NCI-H226 (cell line): Measurements from ENCODE around the gene SYT6.

Experiments used
- DNase-seq: peaks from one replicate; pipeline ENCODE4 v3.0.0-alpha.2; 2015

The SYT6 gene, protein sequence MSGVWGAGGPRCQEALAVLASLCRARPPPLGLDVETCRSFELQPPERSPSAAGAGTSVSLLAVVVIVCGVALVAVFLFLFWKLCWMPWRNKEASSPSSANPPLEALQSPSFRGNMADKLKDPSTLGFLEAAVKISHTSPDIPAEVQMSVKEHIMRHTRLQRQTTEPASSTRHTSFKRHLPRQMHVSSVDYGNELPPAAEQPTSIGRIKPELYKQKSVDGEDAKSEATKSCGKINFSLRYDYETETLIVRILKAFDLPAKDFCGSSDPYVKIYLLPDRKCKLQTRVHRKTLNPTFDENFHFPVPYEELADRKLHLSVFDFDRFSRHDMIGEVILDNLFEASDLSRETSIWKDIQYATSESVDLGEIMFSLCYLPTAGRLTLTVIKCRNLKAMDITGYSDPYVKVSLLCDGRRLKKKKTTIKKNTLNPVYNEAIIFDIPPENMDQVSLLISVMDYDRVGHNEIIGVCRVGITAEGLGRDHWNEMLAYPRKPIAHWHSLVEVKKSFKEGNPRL

GRCh38 chr1:114153261-114154145 is at the start of gene SYT6:
Gene SYT6, minus strand, starts transcription at chr1:114153869. Its CDS starts 97 bp downstream, at chr1:114153772.
- no peak for DNase-seq

DNA sequence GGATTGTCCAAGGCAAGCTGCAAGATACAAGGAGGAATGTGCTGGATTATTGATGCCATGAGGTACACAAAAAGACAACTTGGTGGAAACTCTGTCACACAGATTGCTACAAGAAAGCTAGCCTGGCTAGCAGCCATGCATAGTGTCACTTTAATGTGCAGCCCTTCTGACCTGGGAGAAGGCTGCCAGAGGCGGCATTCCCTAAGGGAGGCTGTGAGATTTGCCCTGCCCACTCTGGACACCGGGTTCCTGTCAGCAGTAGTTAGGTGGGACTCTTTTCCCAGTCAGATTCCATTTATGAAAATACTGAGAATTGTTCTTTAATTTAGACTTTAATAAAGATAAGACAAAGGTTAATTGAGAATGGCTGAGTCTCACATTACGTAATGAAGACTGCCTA is 47.8 kb upstream of the SYT6 start:
- DNase-seq: no peak

DNA sequence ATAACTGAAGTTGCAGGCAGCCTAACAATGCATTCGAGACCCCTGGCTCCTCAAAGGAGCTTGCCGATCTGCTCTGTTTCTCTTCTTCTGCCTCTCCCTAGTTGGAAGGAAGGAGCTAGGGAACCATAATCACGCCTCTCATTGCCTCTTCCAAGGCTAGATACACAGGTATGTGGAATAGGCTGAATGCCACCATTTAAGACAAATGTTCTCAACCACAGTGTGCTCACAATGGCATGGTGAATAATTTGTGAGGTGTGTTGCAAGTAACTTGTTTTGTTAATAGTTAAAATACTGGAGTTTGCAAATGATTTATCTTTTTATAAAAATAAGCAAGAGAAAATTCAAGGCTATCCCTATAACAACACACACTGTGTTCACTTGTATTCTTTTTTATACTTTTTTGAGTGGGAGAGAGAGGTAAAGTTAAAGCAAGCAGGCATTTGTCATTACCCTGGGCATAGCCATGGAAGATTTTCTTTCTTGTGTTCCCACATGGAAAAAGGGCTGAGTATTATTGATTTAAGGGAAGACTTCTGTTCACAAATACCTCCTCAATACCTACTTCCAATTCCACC is 45.4 kb upstream of the SYT6 start:
- DNase-seq: no peak

GRCh38 chr1:114196992-114197907 is 43.6 kb upstream of the SYT6 start:
- no peak for DNase-seq

GRCh38 chr1:114195819-114196218 is 42.1 kb upstream of the SYT6 start:
- no peak for DNase-seq

DNA sequence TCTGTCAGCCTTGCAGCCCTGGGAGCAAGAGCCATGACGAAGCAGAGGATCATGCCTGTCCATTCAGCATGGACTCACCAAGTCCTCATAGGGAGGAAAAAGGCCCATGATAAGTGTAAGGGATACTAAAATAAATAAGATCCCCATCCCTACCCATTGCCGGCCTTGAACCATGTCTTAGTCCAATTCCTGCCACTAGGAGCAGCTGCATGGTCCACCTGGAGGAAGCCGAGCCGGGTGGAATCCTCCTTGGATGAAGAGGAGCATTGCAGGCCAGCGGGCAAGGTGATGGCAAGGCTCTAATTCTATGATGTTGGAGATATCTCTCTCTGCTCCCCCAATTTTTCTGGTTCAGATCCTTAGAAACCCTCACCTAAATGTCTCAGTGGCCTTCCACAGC is 38.7 kb upstream of the SYT6 start:
- no peak for DNase-seq

- DNase-seq: no peak
Observed at GRCh38 chr1:114189398-114189797, 35.7 kb upstream of the SYT6 start.

DNA sequence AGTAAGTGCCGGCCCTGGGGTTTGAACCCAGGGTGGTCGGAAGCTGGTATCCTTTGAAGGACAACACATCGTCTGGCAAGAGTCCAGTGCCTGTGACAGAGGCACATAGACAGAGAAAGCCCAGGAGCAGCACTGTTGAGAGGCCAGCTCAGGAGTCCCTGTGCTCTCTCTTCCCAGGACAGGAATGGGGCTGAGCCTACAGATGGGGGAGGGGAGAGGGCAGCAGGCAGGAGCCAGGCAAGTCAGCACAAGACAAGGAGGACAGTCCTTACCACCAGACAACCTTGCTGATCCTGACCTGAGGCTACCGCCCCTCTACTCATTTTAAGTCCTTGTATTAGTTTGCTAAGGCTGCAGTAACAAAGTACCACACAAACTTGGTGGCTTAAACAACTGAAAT is 27.7 kb upstream of the SYT6 start:
- DNase-seq: no peak

DNA sequence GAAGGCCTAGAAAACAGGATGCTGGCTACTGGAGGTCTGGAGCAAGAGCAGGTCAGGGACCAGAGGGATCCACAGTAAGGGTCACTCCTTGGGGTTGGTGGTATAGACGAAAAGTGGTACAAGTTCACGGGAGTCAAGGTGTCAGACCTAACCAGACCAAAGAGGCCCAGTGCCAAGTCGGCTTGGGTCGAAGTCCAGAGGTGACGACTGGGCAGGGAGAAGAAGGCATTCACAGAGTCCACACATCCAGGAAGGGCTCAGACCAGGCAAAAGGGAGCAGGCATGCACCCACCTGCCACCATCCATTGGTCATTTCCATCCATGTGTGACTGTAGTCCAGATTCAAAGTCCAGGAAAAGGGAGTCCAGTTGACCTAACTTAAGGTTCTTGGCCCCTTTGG is 27.1 kb upstream of the SYT6 start:
- no peak for DNase-seq

DNA sequence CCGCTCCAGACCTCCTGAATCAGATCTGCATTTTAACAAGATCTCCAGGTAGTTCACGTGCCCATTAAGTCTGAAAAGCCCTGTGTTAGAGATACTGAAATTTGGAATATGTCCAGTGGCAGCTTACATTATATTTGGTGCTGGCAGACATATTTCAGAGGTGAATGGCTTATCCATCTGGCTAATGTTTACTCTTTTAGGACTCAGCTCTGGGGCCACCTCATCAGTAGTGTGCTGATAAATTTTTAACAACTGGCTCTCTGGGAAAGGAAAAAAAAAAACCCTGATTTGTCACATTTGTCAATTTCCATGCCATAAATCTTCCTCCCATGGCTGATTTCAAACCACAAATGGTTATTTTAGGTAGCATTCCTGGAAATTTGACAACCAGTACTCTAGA is 25.3 kb upstream of the SYT6 start:
- no peak for DNase-seq

DNA sequence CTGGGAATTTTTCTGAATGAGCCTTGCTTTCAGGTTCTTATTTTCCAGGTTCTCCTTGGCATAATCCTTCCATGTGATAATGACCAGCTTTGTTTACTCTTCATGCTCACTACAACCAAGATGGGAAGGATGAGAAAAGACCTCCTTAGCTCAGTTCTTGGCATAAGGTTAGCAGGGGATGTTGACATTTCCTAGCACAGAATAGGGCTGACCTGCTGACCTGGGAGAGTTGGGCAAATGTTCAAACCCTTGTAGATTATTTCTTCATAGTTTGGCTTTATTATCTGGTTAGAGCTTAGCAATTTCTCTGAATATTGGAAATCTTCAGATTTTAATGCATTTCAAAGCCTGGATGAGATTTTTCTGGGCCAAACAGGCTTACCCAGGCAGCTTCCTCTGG is 23.6 kb upstream of the SYT6 start:
- DNase-seq: no peak

DNA sequence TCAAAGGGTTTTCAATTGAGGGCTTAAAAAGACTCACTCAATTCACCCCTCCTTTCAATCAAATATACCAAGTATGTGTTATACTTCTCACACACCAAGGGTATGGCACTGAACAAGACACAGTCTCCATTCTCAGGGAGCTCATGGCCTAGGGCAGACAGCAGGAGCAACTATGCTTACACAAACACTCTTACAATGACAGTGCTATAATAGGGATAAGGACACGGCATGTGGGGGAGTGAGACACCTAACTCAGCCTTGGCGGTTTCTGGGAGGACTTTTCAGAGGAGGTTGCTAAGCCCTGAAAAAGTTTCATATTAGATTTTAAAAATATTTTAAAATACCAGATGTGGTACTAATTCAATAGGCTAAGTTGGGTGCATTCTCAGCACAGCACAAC is 22.7 kb upstream of the SYT6 start:
- no peak for DNase-seq

DNA sequence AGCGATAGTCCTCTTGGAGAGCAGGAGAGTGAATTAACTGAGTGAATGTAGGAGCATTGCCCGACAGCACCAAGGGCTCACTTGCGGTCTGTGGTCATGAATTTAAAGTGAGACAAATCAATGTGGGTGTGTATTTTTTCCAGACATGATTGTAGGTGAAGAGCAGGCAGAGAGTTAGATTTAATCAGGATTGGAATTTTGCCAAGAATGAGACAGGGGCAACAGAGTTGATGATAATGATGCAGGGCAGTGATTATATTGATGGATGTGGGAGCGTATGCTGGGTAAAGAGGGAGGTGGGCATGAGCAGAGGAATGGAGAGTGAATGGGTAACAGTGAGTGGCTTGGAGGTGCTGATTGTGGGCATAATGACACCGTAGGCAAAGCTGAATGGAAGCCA is 20.0 kb upstream of the SYT6 start:
- no peak for DNase-seq

DNA sequence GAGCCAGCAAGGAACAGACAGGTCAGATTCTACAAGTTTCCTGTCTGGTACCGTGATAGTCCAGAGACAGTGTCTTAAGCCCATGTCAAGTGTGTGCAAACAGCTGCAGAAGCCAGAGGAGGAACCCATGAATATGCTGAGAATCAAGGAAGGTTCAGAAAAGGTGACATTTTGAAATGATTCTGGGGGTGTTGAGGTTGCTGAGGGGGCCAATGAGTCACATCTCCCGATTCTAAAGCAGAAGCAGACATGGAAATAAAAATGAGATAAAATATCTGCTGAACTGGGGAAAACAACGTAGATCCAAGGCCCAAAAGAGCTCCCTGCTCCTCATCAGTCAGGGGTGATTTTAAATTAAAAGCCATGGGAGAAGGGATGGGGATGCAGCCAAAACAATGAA is 15.8 kb upstream of the SYT6 start:
- no peak for DNase-seq

DNA sequence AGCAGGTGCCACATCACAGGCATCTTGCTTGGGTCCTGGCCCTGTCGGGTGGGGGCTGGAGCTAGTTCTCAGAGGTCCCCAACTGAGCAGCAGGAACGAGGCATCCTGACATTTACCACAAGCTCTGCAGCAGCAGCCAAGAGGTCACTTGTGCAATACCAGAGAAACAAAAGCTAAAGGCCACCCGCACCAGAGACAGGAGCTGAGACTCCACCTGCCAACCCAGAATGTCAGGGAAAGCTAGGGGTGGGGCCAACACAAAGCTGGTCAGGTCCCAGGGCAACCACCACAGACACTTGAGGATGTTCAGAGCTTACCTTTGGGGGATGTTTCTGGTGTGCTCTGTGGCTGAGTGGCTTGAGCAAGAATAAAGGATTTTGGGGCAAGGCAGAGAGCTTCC is 13.6 kb upstream of the SYT6 start:
- no peak for DNase-seq

- no peak for DNase-seq
Observed at GRCh38 chr1:114164840-114165543, 11.3 kb upstream of the SYT6 start.

- DNase-seq: no peak
Observed at GRCh38 chr1:114159941-114160340, 6.3 kb upstream of the SYT6 start.

DNA sequence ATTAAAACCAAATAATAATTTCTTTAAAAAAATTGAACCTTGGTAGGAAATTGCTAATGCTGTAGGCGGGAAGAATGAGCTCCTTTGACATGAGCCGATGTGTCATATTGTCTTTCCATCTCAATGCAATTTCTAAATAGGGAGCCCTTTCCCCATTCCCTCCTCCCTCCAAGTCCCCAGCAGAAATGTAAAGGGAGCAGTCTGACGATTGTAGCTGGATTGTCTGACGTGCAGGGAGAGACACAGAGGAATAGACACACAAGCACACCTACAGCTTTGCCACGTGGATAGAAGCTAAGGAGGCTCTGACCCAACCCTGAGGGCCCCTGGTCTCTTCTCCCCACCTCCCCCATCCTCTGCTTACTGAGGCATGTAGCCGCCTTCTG is 3.6 kb upstream of the SYT6 start:
- DNase-seq: no peak

DNA sequence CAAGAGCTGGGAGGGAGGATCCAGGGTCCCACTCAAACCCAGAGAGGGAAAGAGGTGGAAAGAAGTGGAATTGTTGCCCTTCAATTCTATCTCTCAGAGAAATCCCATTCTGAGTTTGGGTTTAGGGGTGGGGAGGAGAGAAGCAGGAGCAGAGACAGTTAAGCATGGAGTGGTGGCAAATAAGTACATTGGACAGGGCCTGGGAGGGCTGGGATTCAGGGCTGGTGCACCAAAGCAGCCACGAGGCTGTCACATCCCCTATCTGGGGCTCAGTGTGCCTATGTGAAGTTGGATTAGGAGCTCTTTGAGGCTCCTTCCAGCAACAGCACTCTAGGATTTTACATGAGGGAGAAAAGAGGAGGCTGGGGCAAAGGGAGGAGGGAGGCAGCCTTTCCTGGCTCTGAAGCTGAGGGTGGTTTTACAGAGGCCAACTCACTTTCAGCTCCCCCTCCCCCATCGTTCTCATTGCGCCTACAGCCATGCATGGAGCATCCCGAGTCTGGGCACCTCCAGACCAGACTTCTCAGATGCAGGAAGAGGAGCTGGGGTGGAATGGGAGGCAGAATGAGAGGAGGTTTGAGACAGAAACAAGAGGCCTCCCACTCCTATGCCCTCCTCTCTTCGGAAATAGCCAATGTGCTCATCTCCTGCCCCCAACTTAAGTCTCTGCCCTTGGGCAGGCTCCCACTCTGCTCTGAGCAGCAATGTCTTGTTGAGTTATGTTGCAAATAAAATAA is 3.0 kb upstream of the SYT6 start:
- DNase-seq: no peak

DNA sequence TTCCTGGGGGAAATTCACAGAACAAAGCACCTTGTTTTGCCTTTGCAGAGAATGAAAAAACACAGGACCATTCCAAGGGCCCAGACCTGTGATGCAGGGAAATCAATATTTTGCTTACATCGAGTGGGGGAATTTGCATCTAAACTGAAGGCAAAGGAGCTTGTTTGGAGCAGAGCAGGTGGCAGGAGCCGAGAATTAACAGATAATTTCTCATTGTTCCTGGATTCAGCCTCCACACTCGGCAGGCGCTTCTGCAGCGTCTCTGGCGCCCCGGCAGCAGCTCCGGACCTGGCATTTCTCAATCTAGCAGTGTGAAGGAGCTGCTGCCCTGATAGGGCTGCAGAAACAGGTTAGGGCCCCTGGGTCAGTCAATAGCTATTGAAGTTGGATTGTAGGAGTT is 2.0 kb upstream of the SYT6 start:
- DNase-seq: no peak

- DNase-seq: no peak
Observed at GRCh38 chr1:114154963-114155322, 1.3 kb upstream of the SYT6 start.
